Stimulated activated CD8-positive, alpha-beta memory T cell treated with anti-CD3 and anti-CD28 coated beads, Interleukin-4, amount 100 ng/mL, for 4 hours (primary cell): ENCODE data around the gene ARHGAP28.

Experiments used
- DNase-seq, 2 donors: peaks; one replicate each; pipeline ENCODE4 v3.0.0-alpha.2; 2020; ENCODE audit warnings: low read depth in 2 of 2, low spot score in 1 of 2

ARHGAP28 gene

GRCh38 chr18:6731222-6731596 is 1.7 kb downstream of the ARHGAP28 start:
- no peak for DNase-seq

- no peak for DNase-seq
Measured at GRCh38 chr18:6732952-6733351, 3.4 kb downstream of the ARHGAP28 start.

- no peak for DNase-seq
Measured at GRCh38 chr18:6733758-6734157, 4.2 kb downstream of the ARHGAP28 start.

GRCh38 chr18:6734726-6735430 is 5.4 kb downstream of the ARHGAP28 start:
- DNase-seq: no peak

GRCh38 chr18:6737833-6738232 is 8.3 kb downstream of the ARHGAP28 start:
- DNase-seq: no peak

- no peak for DNase-seq
Measured at GRCh38 chr18:6738622-6739021, 9.1 kb downstream of the ARHGAP28 start.

GRCh38 chr18:6741232-6741663 is 11.7 kb downstream of the ARHGAP28 start:
- no peak for DNase-seq

- DNase-seq: no peak
Measured at GRCh38 chr18:6741786-6742185, 12.3 kb downstream of the ARHGAP28 start.

GRCh38 chr18:6743999-6744398 is 14.5 kb downstream of the ARHGAP28 start:
- DNase-seq: no peak

GRCh38 chr18:6744816-6745455 is 15.4 kb downstream of the ARHGAP28 start:
- DNase-seq: no peak

- DNase-seq: no peak
Measured at GRCh38 chr18:6745504-6746031, 16.1 kb downstream of the ARHGAP28 start.

GRCh38 chr18:6746386-6746960 is 17.0 kb downstream of the ARHGAP28 start:
- no peak for DNase-seq

- DNase-seq: no peak
Measured at GRCh38 chr18:6747646-6748045, 18.1 kb downstream of the ARHGAP28 start.

GRCh38 chr18:6748241-6748640 is 18.7 kb downstream of the ARHGAP28 start:
- DNase-seq: no peak

- DNase-seq: no peak
Measured at GRCh38 chr18:6750411-6750810, 20.9 kb downstream of the ARHGAP28 start.

- no peak for DNase-seq
Measured at GRCh38 chr18:6751222-6751621, 21.7 kb downstream of the ARHGAP28 start.

- DNase-seq: no peak
Measured at GRCh38 chr18:6752202-6752860, 22.8 kb downstream of the ARHGAP28 start.

- DNase-seq: no peak
Measured at GRCh38 chr18:6755107-6755506, 25.6 kb downstream of the ARHGAP28 start.

- DNase-seq: no peak
Measured at GRCh38 chr18:6757931-6758330, 28.4 kb downstream of the ARHGAP28 start.

- DNase-seq: no peak
Measured at GRCh38 chr18:6759579-6759978, 30.1 kb downstream of the ARHGAP28 start.

- no peak for DNase-seq
Measured at GRCh38 chr18:6763524-6763923, 34.0 kb downstream of the ARHGAP28 start.

- DNase-seq: no peak
Measured at GRCh38 chr18:6764382-6764781, 34.9 kb downstream of the ARHGAP28 start.
